GM18526 (cell line): ENCODE data around the gene CCDC7.

ENCODE experiments used
- POLR2A ChIP-seq: IDR thresholded peaks from 3 replicates; pipeline ENCODE4 v1.6.1; 2011; ENCODE audit not compliant: insufficient read length; ENCODE audit errors: extremely low read depth

CCDC7 gene

GRCh38 chr10:32445740-32446535 is at the start of gene CCDC7:
CCDC7 (plus strand) TSS chr10:32446140; CDS start chr10:32451643, 5,503 bp downstream.
- peak; percentile 93 for TF ChIP-seq POLR2A

- no peak for TF ChIP-seq POLR2A
These were observed 45.0 kb upstream of the CCDC7 start for GRCh38 chr10:32400961-32401360.

- TF ChIP-seq POLR2A, result no peak
These were observed 43.4 kb upstream of the CCDC7 start for GRCh38 chr10:32402499-32402898.

GRCh38 chr10:32403091-32403490 is 42.8 kb upstream of the CCDC7 start:
- no peak for TF ChIP-seq POLR2A

- no peak for TF ChIP-seq POLR2A
These were observed 37.2 kb upstream of the CCDC7 start for GRCh38 chr10:32408690-32409089.

- no peak for TF ChIP-seq POLR2A
These were observed 36.2 kb upstream of the CCDC7 start for GRCh38 chr10:32409741-32410140.

GRCh38 chr10:32410569-32410968 is 35.4 kb upstream of the CCDC7 start:
- TF ChIP-seq POLR2A, result no peak

- no peak for TF ChIP-seq POLR2A
These were observed 34.0 kb upstream of the CCDC7 start for GRCh38 chr10:32411797-32412498.

GRCh38 chr10:32412499-32412853 is 33.5 kb upstream of the CCDC7 start:
- no peak for TF ChIP-seq POLR2A

GRCh38 chr10:32413513-32413912 is 32.4 kb upstream of the CCDC7 start:
- no peak for TF ChIP-seq POLR2A

GRCh38 chr10:32415361-32415760 is 30.6 kb upstream of the CCDC7 start:
- no peak for TF ChIP-seq POLR2A

GRCh38 chr10:32417911-32418547 is 27.9 kb upstream of the CCDC7 start:
- TF ChIP-seq POLR2A, result no peak

GRCh38 chr10:32418572-32418971 is 27.4 kb upstream of the CCDC7 start:
- no peak for TF ChIP-seq POLR2A

- TF ChIP-seq POLR2A, result no peak
These were observed 26.3 kb upstream of the CCDC7 start for GRCh38 chr10:32419615-32420014.

- TF ChIP-seq POLR2A, result no peak
These were observed 19.8 kb upstream of the CCDC7 start for GRCh38 chr10:32426186-32426585.

- TF ChIP-seq POLR2A, result no peak
These were observed 12.4 kb upstream of the CCDC7 start for GRCh38 chr10:32433542-32433941.
